DND-41 (cell line): Measurements from ENCODE around the gene IFNB1.

ENCODE experiments used
- ATAC-seq: fragments of 200-7000 bp; cut with Tn5 transposase; 3 replicates; pipeline ENCODE4 v1.9.1; 2021; ENCODE audit warnings: low read depth; ENCODE audit not compliant: insufficient read depth
- DNase-seq: peaks from one replicate; pipeline ENCODE4 v3.0.0-alpha.2; 2020
- H2AFZ ChIP-seq: 2 replicates; pipeline ENCODE4 v1.6.0; 2012; ENCODE audit warnings: low read depth, low read length
- H3K27ac ChIP-seq: 2 replicates; pipeline ENCODE4 v1.5.1; 2012; ENCODE audit warnings: low read length, inconsistent platforms
- H3K27me3 ChIP-seq: fragments of 200-600 bp; sonication (generic); 2 replicates; pipeline ENCODE4 v1.6.0; 2012; ENCODE audit warnings: low read length, mild to moderate bottlenecking, inconsistent platforms; ENCODE audit not compliant: insufficient read depth, poor library complexity
- H3K36me3 ChIP-seq: 2 replicates; pipeline ENCODE4 v1.5.1; 2012; ENCODE audit warnings: low read length, inconsistent platforms; ENCODE audit not compliant: insufficient read depth
- H3K4me1 ChIP-seq: 2 replicates; pipeline ENCODE4 v1.5.1; 2012; ENCODE audit warnings: mild to moderate bottlenecking, low read length; ENCODE audit not compliant: insufficient read depth
- H3K4me2 ChIP-seq: 2 replicates; pipeline ENCODE4 v1.6.0; 2012; ENCODE audit warnings: mild to moderate bottlenecking, moderate library complexity, low read length, inconsistent platforms; ENCODE audit not compliant: insufficient read depth
- H3K4me3 ChIP-seq, 2 experiments: fragments of 200-600 bp in 1 of 2; shearing (Covaris generic) in 1 of 2; 2 replicates each; pipeline ENCODE4 v1.5.1; 2012 to 2016; ENCODE audit warnings: inconsistent platforms in 2 of 2, low read length in 2 of 2, mild to moderate bottlenecking in 2 of 2, low read depth in 1 of 2, moderate library complexity in 1 of 2
- H3K79me2 ChIP-seq: 2 replicates; pipeline ENCODE4 v1.6.0; 2012; ENCODE audit warnings: low read length, inconsistent platforms; ENCODE audit not compliant: insufficient read depth
- H3K9ac ChIP-seq: 2 replicates; pipeline ENCODE4 v1.6.0; 2012; ENCODE audit warnings: low read depth, mild to moderate bottlenecking, inconsistent platforms, low read length, moderate library complexity
- H3K9me3 ChIP-seq: 2 replicates; pipeline ENCODE4 v1.5.1; 2012; ENCODE audit warnings: low read length, moderate library complexity, mild to moderate bottlenecking, inconsistent platforms; ENCODE audit not compliant: insufficient read depth, severe bottlenecking
- H4K20me1 ChIP-seq: 2 replicates; pipeline ENCODE4 v1.6.0; 2012; ENCODE audit warnings: low read length; ENCODE audit not compliant: insufficient read depth
- EZH2 ChIP-seq: IDR thresholded peaks from 3 replicates; pipeline ENCODE4 v1.6.1; 2012; ENCODE audit warnings: borderline replicate concordance, low read depth, mild to moderate bottlenecking, moderate library complexity, low read length, inconsistent platforms; ENCODE audit not compliant: severe bottlenecking
- TF ChIP-seq, protein P1 (sequence below): IDR thresholded peaks from 2 replicates; pipeline ENCODE4 v1.5.1; 2012; ENCODE audit warnings: borderline replicate concordance, low read length, moderate library complexity, mild to moderate bottlenecking; ENCODE audit not compliant: poor library complexity, severe bottlenecking; ENCODE audit errors: extremely low read depth

IFNB1 gene

DNA sequence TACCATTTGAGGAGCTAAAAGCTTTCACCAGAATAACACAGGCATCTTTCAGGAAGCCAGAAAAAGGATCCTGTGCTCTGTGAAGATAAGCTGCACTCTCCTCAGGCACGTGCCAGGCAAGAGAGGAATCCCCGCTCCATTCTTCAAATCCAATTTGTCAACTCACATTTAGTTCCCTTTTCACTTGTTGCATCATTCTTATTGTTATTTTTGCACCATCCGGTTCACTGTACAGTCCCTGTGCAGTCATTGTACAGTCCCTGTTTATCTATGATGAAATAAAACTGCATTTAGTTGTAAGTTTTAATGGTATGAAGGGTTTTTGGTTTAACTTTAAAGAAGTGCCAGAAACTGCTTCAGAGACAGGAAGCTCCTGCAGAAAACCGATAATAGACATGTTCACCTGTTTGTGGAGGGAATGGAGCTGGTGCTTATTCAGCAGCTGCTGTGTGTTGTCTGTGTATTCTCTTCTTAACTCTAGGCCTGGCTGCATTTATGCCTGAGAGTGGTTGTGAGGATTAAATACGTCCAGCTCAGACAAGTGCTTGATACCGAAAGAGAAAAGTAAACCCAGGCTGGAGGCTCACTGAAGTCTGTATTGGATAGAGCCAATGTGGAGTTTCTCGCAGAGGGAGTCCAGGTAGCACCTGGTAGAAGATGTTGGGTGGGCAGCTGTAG lies 41.5 kb upstream of the IFNB1 start:
- H2AFZ ChIP-seq = no peak overlapping the region
- H3K36me3 ChIP-seq = no peaks in the 10 kb centered on the region
- TF ChIP-seq, protein P1, sequence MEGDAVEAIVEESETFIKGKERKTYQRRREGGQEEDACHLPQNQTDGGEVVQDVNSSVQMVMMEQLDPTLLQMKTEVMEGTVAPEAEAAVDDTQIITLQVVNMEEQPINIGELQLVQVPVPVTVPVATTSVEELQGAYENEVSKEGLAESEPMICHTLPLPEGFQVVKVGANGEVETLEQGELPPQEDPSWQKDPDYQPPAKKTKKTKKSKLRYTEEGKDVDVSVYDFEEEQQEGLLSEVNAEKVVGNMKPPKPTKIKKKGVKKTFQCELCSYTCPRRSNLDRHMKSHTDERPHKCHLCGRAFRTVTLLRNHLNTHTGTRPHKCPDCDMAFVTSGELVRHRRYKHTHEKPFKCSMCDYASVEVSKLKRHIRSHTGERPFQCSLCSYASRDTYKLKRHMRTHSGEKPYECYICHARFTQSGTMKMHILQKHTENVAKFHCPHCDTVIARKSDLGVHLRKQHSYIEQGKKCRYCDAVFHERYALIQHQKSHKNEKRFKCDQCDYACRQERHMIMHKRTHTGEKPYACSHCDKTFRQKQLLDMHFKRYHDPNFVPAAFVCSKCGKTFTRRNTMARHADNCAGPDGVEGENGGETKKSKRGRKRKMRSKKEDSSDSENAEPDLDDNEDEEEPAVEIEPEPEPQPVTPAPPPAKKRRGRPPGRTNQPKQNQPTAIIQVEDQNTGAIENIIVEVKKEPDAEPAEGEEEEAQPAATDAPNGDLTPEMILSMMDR = no peak
- no peak for TF ChIP-seq EZH2
- ATAC-seq (no peak), DNase-seq (no peak)
- no peak overlapping the region for H3K27ac ChIP-seq
- H3K27me3 ChIP-seq = no peaks in the 10 kb centered on the region
- no peaks in the 10 kb centered on the region for H3K9me3 ChIP-seq
- H4K20me1 ChIP-seq = no peaks in the 10 kb centered on the region
- H3K79me2 ChIP-seq = no peaks in the 10 kb centered on the region
- H3K4me2 ChIP-seq = no peak overlapping the region
- H3K4me1 ChIP-seq = peaks cover 19% of the 10 kb centered on the region
- H3K4me3 ChIP-seq = no peak overlapping the region
- H3K9ac ChIP-seq = no peak overlapping the region

DNA sequence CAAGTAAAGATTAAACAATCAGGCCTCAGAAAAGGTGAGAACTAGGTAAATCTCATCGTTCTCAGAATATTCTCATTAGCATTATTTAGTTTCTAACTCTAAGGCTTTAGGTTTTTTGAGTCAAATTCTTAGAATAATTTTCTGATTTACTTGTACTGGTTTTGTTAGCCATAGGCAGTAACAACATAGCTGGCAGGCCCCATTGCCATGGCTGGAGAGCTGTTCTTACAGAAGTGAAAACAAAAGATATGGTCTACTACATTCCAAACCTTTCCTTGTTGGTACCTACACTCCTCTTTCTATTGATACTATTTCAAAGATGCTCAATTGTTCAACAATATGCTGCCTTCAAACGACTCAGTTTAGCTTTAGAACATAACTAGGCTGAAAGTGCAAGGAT lies 36.6 kb upstream of the IFNB1 start:
- DNase-seq = no peak
- H3K36me3 ChIP-seq = no peaks in the 10 kb centered on the region
- no peak overlapping the region for H2AFZ ChIP-seq
- no peaks in the 10 kb centered on the region for H3K9me3 ChIP-seq
- H4K20me1 ChIP-seq = no peaks in the 10 kb centered on the region
- H3K27ac ChIP-seq = no peak overlapping the region
- H3K4me3 ChIP-seq = no peak overlapping the region
- no peak for TF ChIP-seq EZH2
- TF ChIP-seq, protein P1 = no peak
- H3K4me2 ChIP-seq = no peak overlapping the region
- no peak for ATAC-seq
- H3K9ac ChIP-seq = no peak overlapping the region
- peaks cover 4% of the 10 kb centered on the region; the same call in 1 of the 2 replicates for H3K4me1 ChIP-seq
- no peaks in the 10 kb centered on the region for H3K27me3 ChIP-seq
- no peaks in the 10 kb centered on the region for H3K79me2 ChIP-seq

- Histone ChIP-seq H2AFZ (no peak overlapping the region), H3K4me1 (peaks cover 4% of the 10 kb centered on the region; the same call in 1 of the 2 replicates), H3K27ac (no peak overlapping the region), H3K9me3 (no peaks in the 10 kb centered on the region), H4K20me1 (no peaks in the 10 kb centered on the region), H3K79me2 (no peaks in the 10 kb centered on the region), H3K4me3 (no peak overlapping the region), H3K4me2 (no peak overlapping the region), H3K27me3 (no peaks in the 10 kb centered on the region), H3K9ac (no peak overlapping the region), H3K36me3 (no peaks in the 10 kb centered on the region)
- ATAC-seq (peak; percentile 100), DNase-seq (peak; percentile 41)
- TF ChIP-seq, protein P1 = peak; percentile 93
- TF ChIP-seq EZH2 = no peak
Measured at GRCh38 chr9:21110708-21111576, 33.2 kb upstream of the IFNB1 start.
